K562 (cell line): Measurements from ENCODE around the gene FSTL3. TPM values are rescaled to one million over a fixed set of nuclear protein-coding genes. Genes with fewer than 3 reads are reported as not detected.

Experiments
- FOXM1 ChIP-seq, 2 experiments: fragments of 450-650 bp in 1 of 2; sonication (generic) in 1 of 2; formaldehyde crosslinking in 1 of 2; IDR thresholded peaks; 2 replicates each; pipeline versions ENCODE4 v1.6.1 to v1.9.0; 2017 to 2022; ENCODE audit warnings: low read depth in 2 of 2, mild to moderate bottlenecking in 2 of 2, missing genetic modification reagents in 1 of 2, moderate library complexity in 1 of 2
- MXI1 ChIP-seq: IDR thresholded peaks from 2 replicates; pipeline ENCODE4 v1.6.1; 2011; ENCODE audit warnings: low read depth, mild to moderate bottlenecking, improper control_type of control experiment, low read length
- MYBL2 ChIP-seq, 2 experiments: fragments of 450-650 bp in 1 of 2; sonication (generic) in 1 of 2; formaldehyde crosslinking in 1 of 2; IDR thresholded peaks; 2 replicates each; pipeline versions ENCODE4 v1.6.1 to v1.8.1; 2017 to 2022; ENCODE audit warnings: borderline replicate concordance in 1 of 2, inconsistent platforms in 1 of 2, low read depth in 1 of 2, mild to moderate bottlenecking in 1 of 2, missing genetic modification reagents in 1 of 2, moderate library complexity in 1 of 2
- NR2C1 ChIP-seq, 2 experiments: fragments of 450-650 bp; IDR thresholded peaks; 2 replicates each; pipeline ENCODE4 v1.6.1; 2017; ENCODE audit warnings: mild to moderate bottlenecking in 2 of 2, antibody characterized with exemption in 1 of 2, inconsistent platforms in 1 of 2, missing compliant biosample characterization in 1 of 2, missing genetic modification characterization in 1 of 2
- PRDM10 ChIP-seq: fragments of 450-650 bp; IDR thresholded peaks from 2 replicates; pipeline ENCODE4 v1.6.1; 2018; ENCODE audit not compliant: partially characterized antibody
- RBFOX2 ChIP-seq: fragments of 200-400 bp; formaldehyde crosslinking; IDR thresholded peaks from 2 replicates; pipeline ENCODE4 v1.6.1; 2017; ENCODE audit warnings: low read depth, mild to moderate bottlenecking, low read length, moderate library complexity
- SAP30 ChIP-seq: fragments of 200-600 bp; sonication (generic); IDR thresholded peaks from 2 replicates; pipeline ENCODE4 v1.6.1; 2012; ENCODE audit warnings: borderline replicate concordance, low read depth, mild to moderate bottlenecking, moderate library complexity, low read length, control low read depth, inconsistent platforms; ENCODE audit not compliant: insufficient read depth, poor library complexity, severe bottlenecking
- TCF7L2 ChIP-seq: fragments of 150-350 bp; IDR thresholded peaks from 2 replicates; pipeline ENCODE4 v1.6.1; 2016; ENCODE audit warnings: low read depth, mild to moderate bottlenecking, low read length, moderate library complexity
- ZBTB40 ChIP-seq, 2 experiments: fragments of 450-650 bp in 1 of 2; sonication (generic) in 1 of 2; formaldehyde crosslinking in 1 of 2; IDR thresholded peaks; 2 replicates each; pipeline versions ENCODE4 v1.7.1 to v1.9.0; 2016 to 2022; ENCODE audit warnings: inconsistent platforms in 1 of 2, mild to moderate bottlenecking in 1 of 2, missing genetic modification reagents in 1 of 2
- ZNF212 ChIP-seq: fragments of 450-650 bp; formaldehyde crosslinking; IDR thresholded peaks from 2 replicates; pipeline ENCODE4 v1.4.0; 2020; ENCODE audit warnings: mild to moderate bottlenecking
- ZNF444 ChIP-seq: fragments of 250-450 bp; sonication (Bioruptor Pico); IDR thresholded peaks from 2 replicates; pipeline ENCODE4 v1.4.0; 2020; ENCODE audit warnings: mild to moderate bottlenecking, moderate library complexity
- polyA plus RNA-seq, 8 experiments: library from polyadenylated mRNA; depleted of rRNA in 4 of 8; stranded (reverse) in 5 of 8; unstranded in 3 of 8; fragments of >200 nt; fragmentation: Nextera tagmentation in 2 of 8; fragmentation: Illumina TruSeq in 1 of 8; extraction: Ambion mirVana in 2 of 8; extraction: Trizol in 1 of 8; gene quantifications; 2 replicates each; pipeline versions ENCODE4 v1.2.1 to v1.2.3, GENCODE V29; 2011 to 2014; ENCODE audit warnings: inconsistent platforms in 1 of 8, missing spikeins in 1 of 8
- total RNA-seq, 7 experiments: library from RNA; depleted of rRNA in 6 of 7; stranded (reverse); fragments of >200 nt in 6 of 7; fragmentation: Illumina TruSeq in 2 of 7; extraction: Trizol in 2 of 7; gene quantifications; 2 replicates each; pipeline versions ENCODE4 v1.2.1 to v1.2.3, GENCODE V29; 2011 to 2021; ENCODE audit warnings: low replicate concordance in 1 of 7

The FSTL3 gene
- total and polyA plus RNA-seq, 9 of the 15 experiments (the other 6 are each of a cell fraction or from before 2014, with no cell fraction given) = 0.35 to 6.8 (median 4.2) TPM; not detected in 1

- TF ChIP-seq PRDM10 (no peak), FOXM1 (IDR thresholded peaks at IDR 0.05; ENCODE audit: low read depth) (no peak), FOXM1 (CRISPR knock-in tag; IDR thresholded peaks at IDR 0.05; ENCODE audit: low read depth) (no peak), MYBL2 (IDR thresholded peaks at IDR 0.05; ENCODE audit: low read depth) (no peak), MYBL2 (CRISPR knock-in tag; IDR thresholded peaks at IDR 0.05; ENCODE audit: borderline replicate concordance) (no peak), NR2C1 (IDR thresholded peaks at IDR 0.05) (peak; percentile 95), NR2C1 (tag; IDR thresholded peaks at IDR 0.05) (peak; percentile 96), MXI1 (peak; percentile 98), SAP30 (peak; percentile 55), ZBTB40 (IDR thresholded peaks at IDR 0.05) (peak; percentile 94), ZBTB40 (CRISPR knock-in tag; IDR thresholded peaks at IDR 0.05) (no peak), ZNF212 (CRISPR knock-in tag) (no peak), TCF7L2 (0 out of 2 replicates have a peak, but pooled peaks have one; percentile 11), RBFOX2 (peak; percentile 86), ZNF444 (CRISPR knock-in tag) (no peak)
Observed at GRCh38 chr19:633068-633785, 43.0 kb upstream of the FSTL3 start, which contains the start of gene POLRMT (continued).
